GM18499 (cell line): ENCODE results near the gene RAN.
A peak's percentile ranks its signal among the peaks of the same experiment; 100 is the strongest.
"Not testable (repeated sequence)": the region's sequence is repeated elsewhere in the genome, so short reads cannot be mapped to it uniquely, and the experiment has no call there.

Experiments
- ATAC-seq: cut with Tn5 transposase; IDR thresholded peaks from one replicate; pipeline ENCODE4 v1.9.1; 2021; ENCODE audit warnings: moderate number of reproducible peaks; ENCODE audit not compliant: insufficient read depth, unreplicated experiment

RAN gene

GRCh38 chr12:130871286-130872178, at the start of gene RAN:
RAN (plus strand) TSS chr12:130872066; CDS start chr12:130872594, 528 bp downstream.
- no peak for ATAC-seq

GRCh38 chr12:130825771-130826150, 46.1 kb upstream of the RAN start:
- no peak for ATAC-seq

GRCh38 chr12:130826151-130826801, 45.6 kb upstream of the RAN start:
- no peak for ATAC-seq

DNA sequence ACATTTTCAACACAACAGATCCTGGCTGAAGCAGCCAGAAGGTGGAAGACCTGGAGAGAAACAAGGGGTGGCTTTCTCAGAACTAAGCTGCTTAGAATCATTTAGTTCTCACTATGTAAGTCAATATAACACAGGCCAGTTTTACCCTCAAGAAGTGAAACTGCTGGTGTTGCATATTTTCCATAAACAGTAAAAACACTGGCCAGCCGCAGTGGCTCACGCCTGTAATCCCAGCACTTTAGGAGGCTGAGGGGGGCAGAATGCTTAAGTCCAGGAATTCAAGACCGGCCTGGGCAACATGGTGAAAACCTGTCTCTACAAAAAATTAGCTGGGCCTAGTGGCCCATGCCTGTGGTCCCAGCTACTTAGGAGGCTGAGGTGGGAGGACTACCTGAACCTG, 44.4 kb upstream of the RAN start:
- ATAC-seq: no peak

- no peak for ATAC-seq
These were observed 43.0 kb upstream of the RAN start for GRCh38 chr12:130828895-130829294.

- no peak for ATAC-seq
These were observed 42.2 kb upstream of the RAN start for GRCh38 chr12:130829391-130830245.

GRCh38 chr12:130830246-130830551, 41.7 kb upstream of the RAN start:
- no peak for ATAC-seq

GRCh38 chr12:130831246-130831645, 40.6 kb upstream of the RAN start:
- no peak for ATAC-seq

DNA sequence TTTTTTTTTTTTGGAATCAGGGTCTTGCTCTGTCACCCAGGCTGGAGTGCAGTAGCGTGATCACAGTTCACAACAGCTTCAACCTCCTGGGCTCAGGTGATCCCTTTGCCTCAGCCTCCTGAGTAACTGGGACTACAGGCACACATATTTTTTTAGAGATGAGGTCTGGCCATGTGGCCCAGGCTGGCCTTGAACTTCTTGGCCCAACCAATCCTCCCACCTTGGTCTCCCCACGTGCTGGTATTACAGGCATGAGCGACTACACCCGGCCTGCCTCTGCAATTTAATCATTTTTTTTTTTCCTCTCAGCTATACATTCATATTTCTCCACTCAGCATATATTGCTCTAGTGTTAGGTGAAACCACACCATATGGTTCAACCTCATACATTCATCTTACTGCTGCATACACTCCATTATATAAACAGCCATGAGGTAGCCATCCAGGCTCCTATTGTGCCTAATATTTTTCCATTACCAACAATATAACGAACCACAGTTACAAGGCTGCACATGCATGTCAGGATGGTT, 39.9 kb upstream of the RAN start:
- no peak for ATAC-seq

GRCh38 chr12:130832561-130833209, 39.2 kb upstream of the RAN start:
- ATAC-seq: no peak

- ATAC-seq: no peak
These were observed 36.9 kb upstream of the RAN start for GRCh38 chr12:130835011-130835410.

DNA sequence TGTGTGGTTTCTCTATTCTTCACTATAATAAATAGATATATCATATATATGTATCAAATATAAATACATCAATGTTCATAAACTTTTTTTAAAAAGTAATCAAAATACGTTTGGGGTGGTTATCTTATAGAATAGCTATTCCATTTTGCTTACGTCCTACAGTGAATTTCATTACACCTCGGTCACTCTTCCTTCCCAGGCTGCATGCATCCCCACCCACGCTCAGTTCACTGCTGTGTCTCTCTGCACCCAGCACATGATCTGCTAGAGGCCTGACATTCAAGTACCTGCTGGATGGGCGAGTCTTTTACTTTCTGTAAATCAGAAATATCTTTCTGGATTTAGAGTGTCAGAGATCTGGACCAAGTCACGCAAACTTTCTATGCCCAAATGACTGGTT, 36.4 kb upstream of the RAN start:
- ATAC-seq: no peak

GRCh38 chr12:130838284-130838950, 33.4 kb upstream of the RAN start:
- no peak for ATAC-seq

DNA sequence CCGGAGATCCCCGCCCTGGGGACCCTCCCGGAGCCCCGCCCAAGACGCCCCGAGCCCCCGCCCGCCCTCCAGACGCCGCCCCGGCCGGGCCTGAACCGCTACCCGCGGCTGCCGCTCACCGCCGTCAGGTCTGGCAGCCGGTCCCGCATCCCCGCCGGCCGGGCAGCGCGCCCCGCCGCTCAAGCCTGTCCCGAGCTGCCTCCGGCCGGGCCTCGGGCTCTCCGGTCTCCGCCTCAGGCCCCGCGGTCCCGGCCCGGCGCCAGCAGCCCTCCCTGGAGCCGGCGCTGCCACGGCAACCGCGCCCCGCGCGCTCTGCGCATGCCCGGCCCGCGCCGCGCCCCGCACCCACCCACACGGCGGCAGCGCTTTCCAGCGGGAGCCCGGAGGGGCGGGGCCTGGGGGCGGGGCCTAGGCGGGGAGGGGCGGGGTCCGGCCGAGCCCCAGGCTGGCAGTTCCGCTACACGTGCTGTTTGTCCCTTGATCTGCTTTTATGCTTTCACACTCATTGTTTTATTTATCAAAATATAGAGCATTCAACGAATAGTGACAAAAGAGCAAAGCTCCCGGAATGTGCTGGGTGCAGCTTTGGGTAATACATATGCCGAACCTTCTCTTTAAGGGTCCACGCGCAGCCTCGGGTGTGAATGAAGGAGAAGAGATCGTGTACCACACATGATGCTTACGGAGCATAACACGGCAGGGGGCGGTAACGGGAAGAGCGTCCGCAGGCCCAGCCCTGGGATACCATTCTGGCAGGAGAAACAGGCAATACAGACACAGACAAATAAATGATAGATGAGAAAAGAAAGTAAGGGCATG, 32.7 kb upstream of the RAN start, which contains the start of gene STX2:
TSS of gene STX2 (minus strand) at position 300 of the 819 bp plus-strand sequence. CDS start at position 149, 151 bp downstream.
- peak; percentile 53 for ATAC-seq

- ATAC-seq: no peak
These were observed 32.0 kb upstream of the RAN start for GRCh38 chr12:130839770-130840404.

DNA sequence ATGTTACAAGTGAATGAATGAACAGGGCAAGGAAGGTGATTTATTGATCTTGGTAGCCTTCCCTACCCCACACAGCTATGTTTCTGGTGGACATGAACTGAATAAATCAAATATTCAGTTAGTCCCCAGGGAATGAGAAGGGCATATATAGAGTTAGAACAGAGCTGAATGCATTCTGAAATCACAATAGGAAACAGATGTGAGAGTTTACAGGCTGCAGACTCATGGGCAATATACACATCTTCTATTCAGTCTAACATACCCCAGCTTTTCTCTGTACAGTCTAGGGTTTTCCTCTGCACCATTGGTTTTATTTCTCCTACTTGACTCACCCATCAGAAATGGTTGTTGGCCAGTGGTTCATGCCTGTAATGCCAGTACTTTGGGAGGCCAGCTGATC, 25.5 kb upstream of the RAN start:
- ATAC-seq: no peak

DNA sequence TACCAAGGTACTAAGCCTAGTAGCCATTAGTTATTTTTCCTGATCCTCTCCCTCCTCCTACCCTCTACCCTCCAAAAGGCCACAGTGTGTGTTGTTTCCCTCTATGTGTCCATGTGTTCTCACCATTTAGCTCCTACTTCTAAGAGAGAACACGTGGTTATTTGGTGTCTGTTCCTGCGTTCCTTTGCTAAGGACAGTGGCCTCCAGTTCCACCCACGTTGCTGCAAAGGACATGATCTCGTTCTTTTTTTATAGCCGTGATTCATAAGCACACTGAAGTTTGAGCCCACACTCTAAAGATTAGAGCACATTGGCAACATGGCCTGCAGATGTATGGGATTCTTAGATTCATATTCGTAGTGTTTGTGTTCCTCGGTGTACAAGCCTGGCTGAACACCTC, 24.8 kb upstream of the RAN start:
- ATAC-seq: no peak

DNA sequence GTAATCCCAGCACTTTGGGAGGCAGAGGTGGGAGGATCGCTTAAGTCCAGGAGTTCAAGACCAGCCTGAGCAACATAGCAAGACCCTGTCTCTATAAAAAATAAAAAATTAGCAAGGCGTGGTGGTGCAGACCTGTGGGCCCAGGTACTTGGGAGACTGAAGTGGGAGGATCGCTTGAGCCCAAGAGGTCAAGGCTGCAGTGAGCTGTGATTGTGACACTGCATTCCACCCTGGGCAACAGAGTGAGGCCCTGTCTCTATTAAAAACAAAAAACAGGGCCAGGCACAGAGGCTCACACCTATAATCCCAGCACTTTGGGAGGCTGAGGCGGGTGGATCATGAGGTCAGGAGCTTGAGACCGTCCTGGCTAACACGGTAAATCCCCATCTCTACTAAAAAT, 23.8 kb upstream of the RAN start:
- not testable (repeated sequence) for ATAC-seq
